Fibroblast of the aortic adventitia (primary cell): Measurements from ENCODE around the gene EMP3. TPM values are rescaled to one million over a fixed set of nuclear protein-coding genes. Genes with fewer than 3 reads are reported as not detected.
"Not testable (repeated sequence)": the region's sequence is repeated elsewhere in the genome, so short reads cannot be mapped to it uniquely, and the experiment has no call there.

ENCODE experiments used
- DNase-seq: peaks from one replicate; pipeline ENCODE4 v3.0.0-alpha.2; 2010; ENCODE audit warnings: low read depth
- H3K4me3 ChIP-seq: 2 replicates; pipeline ENCODE4 v1.5.1; 2011; ENCODE audit warnings: low read depth, mild to moderate bottlenecking, control low read depth, low read length, moderate library complexity
- CTCF ChIP-seq: IDR thresholded peaks from 2 replicates; pipeline ENCODE4 v1.5.1; 2011; ENCODE audit warnings: mild to moderate bottlenecking, low read length, control low read depth, inconsistent platforms; ENCODE audit not compliant: insufficient read depth
- total RNA-seq: library from RNA; depleted of rRNA; stranded (reverse); fragments of >200 nt; gene quantifications from 2 replicates; pipeline ENCODE4 v1.2.3, GENCODE V29; 2012; ENCODE audit warnings: low replicate concordance

Gene EMP3
- total RNA-seq, 1 donor: 369 TPM

- DNase-seq: no peak
- TF ChIP-seq CTCF: no peak
- H3K4me3 ChIP-seq: no peak overlapping the region
These were observed 9.6 kb upstream of the EMP3 start for GRCh38 chr19:48315712-48316111.

- not testable (repeated sequence) for DNase-seq, H3K4me3 ChIP-seq
These were observed 7.7 kb upstream of the EMP3 start for GRCh38 chr19:48317708-48317960.

GRCh38 chr19:48318286-48318987 lies 6.9 kb upstream of the EMP3 start:
- TF ChIP-seq CTCF: no peak
- no peak for DNase-seq
- H3K4me3 ChIP-seq: no peak overlapping the region

- H3K4me3 ChIP-seq: no peak overlapping the region
- peak; percentile 86 for TF ChIP-seq CTCF
- peak; percentile 86 for DNase-seq
These were observed 5.5 kb upstream of the EMP3 start for GRCh38 chr19:48319647-48320541.

- peak overlapping the region; percentile 54 for H3K4me3 ChIP-seq
- no peak for TF ChIP-seq CTCF
- peak; percentile 67 for DNase-seq
These were observed 4.1 kb upstream of the EMP3 start for GRCh38 chr19:48321372-48321621.

GRCh38 chr19:48321622-48322591 lies 3.4 kb upstream of the EMP3 start:
- peak; percentile 98 for DNase-seq
- no peak for TF ChIP-seq CTCF
- peak overlapping the region; percentile 54 for H3K4me3 ChIP-seq
